ENCODE results near the gene CLMN.

The CLMN gene

DNA sequence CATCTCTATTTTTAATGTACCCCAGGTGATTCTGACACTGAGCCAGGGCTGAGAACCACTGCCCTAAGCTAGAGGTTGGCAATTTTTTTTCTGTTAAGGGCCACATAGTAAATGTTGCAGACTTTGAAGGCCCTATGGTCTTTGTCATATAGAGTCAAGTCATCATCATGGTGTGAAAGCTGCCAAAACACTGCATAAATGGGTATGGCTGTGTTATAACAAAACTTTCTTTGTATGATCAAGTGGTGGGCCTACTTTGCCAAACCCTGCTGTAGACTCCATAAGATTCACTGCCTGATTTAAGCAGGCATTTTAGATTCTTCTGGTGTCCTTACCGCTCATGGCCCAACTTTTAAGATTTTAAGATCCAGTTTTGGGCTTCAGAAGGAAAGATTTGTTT lies 76.8 kb downstream of the CLMN start:
- DNase-seq (ENCODE audit: low spot score) = no peak

DNA sequence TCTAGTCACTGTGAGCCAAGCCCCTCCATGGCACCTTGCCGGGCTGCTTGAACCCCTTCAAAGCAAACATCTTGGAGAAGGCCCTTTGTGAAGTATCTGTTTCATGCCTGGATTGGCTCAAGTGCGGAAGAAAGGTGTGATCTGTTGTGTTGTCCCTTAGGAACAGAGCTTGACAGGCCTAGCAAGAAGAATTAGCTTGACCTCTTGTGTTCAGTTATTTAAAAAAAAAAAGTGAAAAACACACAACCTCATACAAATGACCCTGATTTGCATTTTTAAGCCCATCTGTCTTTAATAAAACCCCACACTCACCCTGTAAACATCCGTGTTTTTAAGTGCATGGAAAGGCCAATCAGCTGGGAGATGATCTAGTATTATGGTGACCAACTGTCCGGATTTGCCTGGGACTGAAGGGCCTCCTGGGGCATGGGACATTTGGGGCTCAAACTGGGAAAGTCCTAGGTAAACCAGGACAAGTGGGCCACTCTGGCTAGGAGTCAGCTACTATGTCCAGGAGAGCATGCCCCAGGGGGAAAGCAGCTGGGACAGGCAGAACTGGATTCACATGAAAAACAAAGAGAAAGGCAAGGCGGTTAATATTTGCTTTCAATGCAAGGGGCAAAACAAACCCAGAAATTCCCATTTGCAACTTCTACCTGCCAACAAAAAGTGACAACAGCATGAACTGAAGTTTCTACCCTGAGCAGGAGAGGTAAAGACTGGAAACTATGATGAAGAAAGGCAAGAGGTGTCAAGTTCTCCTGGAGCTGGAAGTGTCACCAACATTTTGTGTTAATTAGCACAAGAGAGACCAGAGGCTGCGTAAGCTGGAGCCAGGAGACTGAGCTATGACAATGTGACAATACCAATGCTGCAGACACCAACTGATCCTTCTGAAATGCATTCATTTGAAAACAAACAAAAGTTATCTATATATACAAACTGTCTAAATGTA lies 78.6 kb downstream of the CLMN start:
- no peak for DNase-seq (ENCODE audit: low spot score)

GRCh38 chr14:95238487-95239298 lies 81.0 kb downstream of the CLMN start:
- DNase-seq (ENCODE audit: low spot score) = no peak

GRCh38 chr14:95237958-95238340 lies 81.8 kb downstream of the CLMN start:
- no peak for DNase-seq (ENCODE audit: low spot score)

- no peak for DNase-seq (ENCODE audit: low spot score)
Measured at GRCh38 chr14:95237121-95237957, 82.4 kb downstream of the CLMN start.

- no peak for DNase-seq (ENCODE audit: low spot score)
Measured at GRCh38 chr14:95236221-95236620, 83.5 kb downstream of the CLMN start.

GRCh38 chr14:95235767-95236166 lies 83.9 kb downstream of the CLMN start:
- no peak for DNase-seq (ENCODE audit: low spot score)

DNA sequence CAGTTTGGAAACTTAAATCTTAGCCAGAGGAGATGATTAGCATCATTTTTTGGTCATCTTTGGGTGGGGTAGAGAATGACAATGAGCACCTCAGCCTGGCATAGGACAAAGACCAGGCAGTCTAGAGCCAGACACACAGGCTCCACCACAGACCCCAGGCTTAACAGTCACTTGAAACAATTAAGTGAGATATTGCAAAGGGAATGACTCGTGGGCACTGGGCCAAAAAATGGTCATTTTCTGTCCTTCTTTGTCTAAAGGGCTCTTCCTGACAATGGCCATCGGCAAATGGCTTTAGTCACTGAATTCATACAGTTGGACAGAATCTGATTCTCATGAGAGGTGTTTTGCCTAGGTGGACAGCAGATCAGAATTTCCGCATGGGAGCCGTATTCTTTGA lies 84.4 kb downstream of the CLMN start:
- no peak for DNase-seq (ENCODE audit: low spot score)

DNA sequence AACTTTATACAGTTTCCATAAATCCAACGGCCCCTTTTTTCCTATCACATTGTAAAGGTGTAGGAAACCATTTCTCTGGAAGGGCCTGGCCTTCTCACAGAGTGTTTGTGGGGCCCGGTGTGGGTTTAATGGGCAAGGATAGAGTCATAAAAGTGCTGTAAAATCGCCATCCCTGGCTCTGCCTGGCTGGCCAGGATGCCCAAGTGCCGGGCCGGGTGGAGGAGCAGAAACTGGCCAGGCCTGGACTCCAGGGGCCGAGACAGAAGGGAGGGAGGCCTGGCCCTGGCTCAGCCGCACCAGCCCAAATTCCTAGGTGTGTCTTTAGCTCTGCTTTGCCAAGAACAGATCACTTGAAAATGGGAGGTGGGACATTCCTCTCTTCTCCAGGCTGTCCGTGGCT lies 85.3 kb downstream of the CLMN start:
- DNase-seq (ENCODE audit: low spot score) = no peak

GRCh38 chr14:95233702-95234241 lies 85.9 kb downstream of the CLMN start:
- no peak for DNase-seq (ENCODE audit: low spot score)

- no peak for DNase-seq (ENCODE audit: low spot score)
Measured at GRCh38 chr14:95232894-95233584, 86.7 kb downstream of the CLMN start.

- DNase-seq (ENCODE audit: low spot score) = no peak
Measured at GRCh38 chr14:95231966-95232633, 87.6 kb downstream of the CLMN start.

DNA sequence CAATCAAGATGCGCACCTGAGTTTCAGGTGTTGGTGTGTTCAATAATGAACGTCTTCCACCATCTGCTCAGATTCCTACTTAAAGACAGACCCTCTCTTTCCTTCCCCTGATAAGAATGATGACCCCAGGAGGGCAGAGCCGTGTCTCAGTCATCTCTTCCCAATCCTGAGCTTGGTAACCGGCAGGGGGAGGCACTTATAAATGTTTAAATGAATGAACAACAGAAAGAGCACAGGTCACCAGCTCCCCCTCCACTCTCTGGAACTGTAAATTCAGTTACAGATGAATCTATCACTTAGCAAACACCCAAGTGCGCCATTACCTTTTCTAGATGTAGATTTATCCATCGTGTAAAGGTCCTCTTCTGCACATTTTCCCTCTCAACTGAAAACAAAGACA lies 90.0 kb downstream of the CLMN start:
- no peak for DNase-seq (ENCODE audit: low spot score)

DNA sequence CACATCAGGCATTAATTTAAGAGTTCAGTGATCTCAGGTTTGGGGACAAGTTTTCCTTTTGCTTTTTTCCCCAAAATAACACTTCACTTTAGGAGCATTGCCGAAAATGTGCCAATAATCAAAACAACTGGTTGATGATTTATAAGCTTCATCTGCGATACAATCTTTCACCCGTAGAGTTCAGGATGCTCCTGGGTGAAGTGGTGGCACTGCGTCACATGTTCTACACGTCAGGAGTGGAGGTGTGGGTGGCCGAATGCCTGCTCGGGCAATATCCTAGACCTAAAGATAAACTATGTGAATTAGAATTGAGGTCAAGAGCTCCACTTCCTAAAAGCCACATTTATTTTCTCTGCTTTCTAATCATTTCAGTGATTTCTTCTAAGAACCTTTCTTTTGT lies 91.5 kb downstream of the CLMN start:
- no peak for DNase-seq (ENCODE audit: low spot score)

- DNase-seq (ENCODE audit: low spot score) = no peak
Measured at GRCh38 chr14:95227279-95227860, 92.3 kb downstream of the CLMN start.

DNA sequence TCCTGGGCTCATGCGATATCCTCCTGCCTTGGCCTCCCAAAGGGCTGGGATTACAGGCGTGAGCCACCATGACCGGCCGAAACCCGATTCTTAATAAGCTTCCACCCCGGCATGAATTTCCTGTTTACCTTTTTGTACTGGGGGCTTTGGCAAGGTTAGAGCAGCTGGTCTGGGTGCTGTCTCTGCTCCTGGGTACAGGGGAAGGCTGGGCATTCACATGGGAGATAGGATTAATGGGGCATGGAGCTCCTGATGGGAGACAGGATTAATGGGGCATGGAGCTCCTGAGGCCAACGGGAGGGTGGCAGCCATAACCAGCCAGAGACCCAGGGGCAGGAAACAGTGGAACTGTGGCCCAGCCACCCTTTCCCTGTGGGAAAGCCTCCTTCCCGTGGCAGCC lies 92.9 kb downstream of the CLMN start:
- no peak for DNase-seq (ENCODE audit: low spot score)

DNA sequence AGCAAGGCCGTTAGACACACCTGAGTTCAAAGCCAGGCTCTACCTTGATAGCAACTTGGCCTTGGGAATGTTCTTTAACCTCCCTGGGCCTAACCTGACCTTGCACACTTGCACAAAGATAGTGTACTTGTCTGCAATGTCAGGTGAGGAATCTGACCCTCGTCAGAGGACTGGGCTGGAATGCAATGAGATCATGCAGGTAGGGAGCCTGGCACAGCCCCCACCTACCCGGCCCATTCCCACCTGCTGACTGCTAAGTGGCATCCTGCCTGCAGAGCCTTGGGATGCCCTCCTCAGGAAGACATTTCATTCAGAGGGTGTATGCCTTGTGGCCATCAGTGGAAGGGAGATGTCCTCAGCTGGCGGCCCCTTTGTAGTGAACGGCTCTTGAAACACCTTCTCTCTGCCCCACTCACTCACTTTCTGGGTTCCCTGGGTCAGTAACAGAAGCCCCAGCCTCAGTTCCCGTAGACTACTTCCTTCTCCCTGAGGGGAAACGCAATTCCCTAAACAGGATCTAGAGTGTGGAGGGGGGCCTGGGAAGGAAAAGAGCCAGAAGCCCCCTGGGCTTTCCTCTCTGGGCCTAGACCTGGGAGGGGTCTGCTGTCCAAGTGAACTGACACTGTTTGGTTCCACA lies 94.3 kb downstream of the CLMN start:
- no peak for DNase-seq (ENCODE audit: low spot score)

- DNase-seq (ENCODE audit: low spot score) = no peak
Measured at GRCh38 chr14:95222870-95223398, 96.8 kb downstream of the CLMN start.

- no peak for DNase-seq (ENCODE audit: low spot score)
Measured at GRCh38 chr14:95222151-95222631, 97.5 kb downstream of the CLMN start.
